GM21515 (cell line): ENCODE results near the gene LRRN2.
"Not testable (repeated sequence)": the region's sequence is repeated elsewhere in the genome, so short reads cannot be mapped to it uniquely, and the experiment has no call there.

Source experiments
- ATAC-seq: cut with Tn5 transposase; IDR thresholded peaks from one replicate; pipeline ENCODE4 v1.9.1; 2021; ENCODE audit not compliant: unreplicated experiment

Gene LRRN2

GRCh38 chr1:204692841-204693356 is 7.4 kb upstream of the LRRN2 start:
- no peak for ATAC-seq

DNA sequence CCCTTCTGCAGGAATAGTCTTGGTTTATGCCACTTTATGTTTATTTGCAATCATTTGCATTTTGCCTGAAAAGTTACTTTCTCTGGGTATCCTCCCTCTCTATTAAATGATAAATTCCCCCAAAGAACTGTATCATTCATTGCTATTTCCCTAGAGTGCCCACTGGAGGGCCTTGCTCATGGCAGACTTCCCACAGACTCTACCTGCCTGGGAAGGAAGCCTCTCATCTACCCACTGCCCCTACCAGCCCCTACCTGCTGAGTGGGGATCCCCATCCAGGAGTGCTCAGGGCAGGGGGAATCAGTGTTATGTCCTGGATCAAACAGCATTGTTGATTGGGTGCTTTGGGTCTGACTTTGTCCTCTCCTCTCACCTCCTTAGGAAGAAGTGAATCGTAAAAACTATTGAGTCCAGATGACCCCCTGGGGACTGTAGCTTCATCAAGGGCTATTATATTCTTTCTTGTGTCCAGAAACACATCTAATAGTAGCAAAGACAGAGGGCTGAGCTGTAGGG is 6.8 kb upstream of the LRRN2 start:
- no peak for ATAC-seq

GRCh38 chr1:204691328-204691730 is 5.8 kb upstream of the LRRN2 start:
- ATAC-seq: not testable (repeated sequence)

GRCh38 chr1:204688776-204689175 is 3.2 kb upstream of the LRRN2 start:
- ATAC-seq: no peak

DNA sequence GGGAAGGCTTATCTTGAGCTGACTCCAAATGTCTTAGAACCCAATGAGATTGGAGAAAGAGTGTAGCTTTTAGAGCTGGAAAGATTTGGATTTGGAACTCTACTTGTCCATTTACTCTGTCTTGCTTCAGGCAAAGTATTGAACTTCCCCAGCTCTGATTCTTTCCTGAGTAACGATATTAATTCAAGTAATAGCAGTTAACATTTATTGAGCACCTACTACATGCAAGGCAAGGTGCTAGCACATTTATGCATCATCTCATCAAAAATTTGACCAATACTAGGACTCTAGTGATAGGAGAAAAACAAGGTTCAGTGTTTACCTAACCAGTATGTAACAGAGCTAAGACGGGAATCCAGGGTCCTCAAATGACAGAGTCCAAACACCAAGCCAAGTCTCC is 2.5 kb upstream of the LRRN2 start:
- no peak for ATAC-seq

GRCh38 chr1:204684571-204685235 is 835 bp downstream of the LRRN2 start:
- no peak for ATAC-seq

- no peak for ATAC-seq
Observed at GRCh38 chr1:204684206-204684570, 1.4 kb downstream of the LRRN2 start.

GRCh38 chr1:204683284-204684205 is 2.0 kb downstream of the LRRN2 start:
- no peak for ATAC-seq

DNA sequence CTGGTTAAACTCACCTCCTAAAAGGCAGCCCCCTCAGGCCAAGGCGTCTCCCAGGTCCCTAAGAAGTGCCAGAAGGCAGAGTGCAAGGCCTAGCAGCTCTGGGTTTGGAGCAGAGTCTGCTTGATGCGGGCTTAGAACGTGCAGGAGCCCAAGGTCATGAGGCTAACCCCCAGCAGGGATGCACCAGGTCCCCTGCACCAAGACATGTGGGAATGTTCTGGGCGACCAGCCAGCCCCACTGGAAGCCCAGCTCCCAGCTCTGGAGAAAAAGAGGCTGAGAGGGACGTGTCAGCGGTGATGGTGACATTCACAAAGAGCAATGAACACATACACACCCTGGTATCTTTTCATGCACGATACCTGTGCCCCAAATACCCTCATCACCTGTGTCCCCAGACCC is 5.1 kb downstream of the LRRN2 start:
- no peak for ATAC-seq

GRCh38 chr1:204680051-204680450 is 5.5 kb downstream of the LRRN2 start:
- ATAC-seq: no peak

DNA sequence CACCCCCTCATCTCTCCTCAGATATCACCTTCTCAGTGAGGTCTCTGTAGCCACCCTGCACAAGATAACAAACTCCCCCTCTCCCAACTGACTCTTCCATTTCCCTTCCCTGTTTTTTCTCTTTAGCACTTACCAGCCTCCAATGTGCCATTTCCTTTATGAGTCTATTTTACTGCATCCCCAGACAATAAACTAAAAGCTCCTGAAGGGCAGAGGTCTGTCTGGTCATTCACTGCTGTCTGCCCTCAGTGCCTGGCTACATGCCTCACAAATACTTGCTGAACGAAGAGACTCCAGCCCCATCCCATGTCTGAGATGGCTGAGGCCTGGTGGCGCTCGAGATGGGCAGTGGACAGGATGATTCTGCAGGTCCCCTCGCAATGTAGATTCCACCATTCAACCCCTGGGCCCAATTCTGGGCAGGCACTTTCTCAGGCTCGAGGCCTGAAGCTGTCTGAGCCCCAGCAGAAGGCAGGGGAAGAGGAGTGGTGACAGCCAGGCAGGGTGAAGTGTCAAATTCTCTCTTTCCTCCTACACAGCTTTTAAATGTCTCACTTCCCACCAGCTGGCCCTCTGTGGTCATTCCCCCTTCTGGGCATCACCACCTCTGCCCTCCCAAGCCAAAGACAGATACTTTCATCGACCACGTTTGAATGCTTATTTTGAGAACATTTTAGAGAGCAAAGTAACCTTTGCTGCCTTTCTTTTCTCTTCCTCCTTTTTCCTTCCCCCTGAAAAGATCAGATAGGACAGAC is 6.6 kb downstream of the LRRN2 start:
- no peak for ATAC-seq

DNA sequence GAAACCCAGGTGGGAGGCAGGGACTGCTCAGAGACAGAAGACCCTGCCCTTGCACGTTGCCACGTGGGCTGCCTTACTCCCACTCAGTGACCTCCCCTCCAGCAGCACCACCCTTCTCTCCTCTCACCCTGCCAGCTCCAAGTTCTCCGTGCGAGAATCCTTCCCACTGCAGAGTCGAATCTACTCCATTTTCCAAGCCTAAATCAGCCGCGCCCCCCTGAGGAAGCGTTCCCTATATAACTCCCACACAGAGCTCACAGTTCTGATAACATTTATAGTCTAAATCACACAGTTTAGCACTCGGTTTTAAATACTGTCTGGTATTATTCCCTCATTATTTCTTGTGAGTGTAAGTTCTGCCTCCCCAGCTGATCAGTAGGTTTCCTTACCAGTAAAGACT is 7.7 kb downstream of the LRRN2 start:
- no peak for ATAC-seq

GRCh38 chr1:204676043-204676442 is 9.5 kb downstream of the LRRN2 start:
- ATAC-seq: no peak

- ATAC-seq: no peak
Observed at GRCh38 chr1:204673909-204674649, 11.5 kb downstream of the LRRN2 start.

- ATAC-seq: no peak
Observed at GRCh38 chr1:204673209-204673608, 12.3 kb downstream of the LRRN2 start.

GRCh38 chr1:204672482-204673121 is 12.9 kb downstream of the LRRN2 start:
- no peak for ATAC-seq

DNA sequence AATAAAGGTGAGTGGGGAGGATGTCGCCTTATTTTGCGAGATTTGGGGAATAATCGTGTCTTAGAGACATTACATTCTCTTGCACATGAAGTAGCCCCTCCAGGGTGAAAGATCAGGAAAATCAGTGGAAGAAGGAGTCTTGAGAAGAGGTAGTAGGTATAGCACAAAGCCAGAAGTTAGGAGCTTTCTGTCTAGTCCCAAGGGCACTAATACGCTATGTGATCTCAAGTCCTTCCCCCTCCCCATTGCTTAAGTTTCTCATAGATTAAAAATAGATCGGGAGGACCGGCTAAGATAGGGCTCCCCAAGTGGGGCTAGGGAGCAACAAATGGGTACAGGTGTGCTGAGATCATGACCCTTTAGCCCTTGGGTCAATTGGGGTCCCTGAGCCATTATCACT is 13.5 kb downstream of the LRRN2 start:
- ATAC-seq: no peak

DNA sequence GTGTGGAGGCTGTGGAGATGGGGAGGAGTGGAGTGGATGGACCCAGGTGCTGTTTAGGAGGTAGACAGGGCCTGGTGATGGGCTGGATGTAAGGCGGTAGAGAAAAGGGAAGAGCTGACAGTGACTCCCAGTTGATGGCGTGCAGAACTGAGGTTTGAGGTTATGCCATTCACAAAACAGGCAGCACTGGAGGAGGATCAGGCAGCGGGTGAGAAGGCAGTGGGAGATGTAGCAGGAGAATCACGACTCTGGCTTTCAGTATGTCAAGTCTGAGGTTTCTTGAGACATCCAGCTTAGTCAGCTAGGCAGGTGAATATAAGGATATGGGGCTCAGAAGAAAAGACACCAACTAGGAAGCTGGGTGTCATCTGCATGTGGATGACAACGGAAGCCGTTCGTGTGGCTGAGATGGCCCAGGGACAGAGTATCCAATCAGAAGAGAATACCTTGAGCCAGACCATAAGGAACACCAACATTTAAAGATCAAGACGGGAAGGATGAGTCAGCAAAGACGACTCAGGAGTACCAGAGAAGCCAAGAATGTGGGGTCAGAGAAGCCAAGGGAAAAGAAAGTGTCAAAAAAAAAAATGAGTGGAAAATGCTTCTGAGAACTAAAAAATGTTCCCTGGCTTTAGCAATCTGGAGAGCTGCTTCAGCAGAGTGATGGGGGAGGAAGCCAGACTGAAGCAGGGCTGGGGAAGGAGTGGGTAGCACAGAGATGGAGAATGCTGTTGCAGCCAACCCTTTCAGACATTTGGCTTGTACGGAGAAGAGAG is 15.2 kb downstream of the LRRN2 start:
- ATAC-seq: no peak

DNA sequence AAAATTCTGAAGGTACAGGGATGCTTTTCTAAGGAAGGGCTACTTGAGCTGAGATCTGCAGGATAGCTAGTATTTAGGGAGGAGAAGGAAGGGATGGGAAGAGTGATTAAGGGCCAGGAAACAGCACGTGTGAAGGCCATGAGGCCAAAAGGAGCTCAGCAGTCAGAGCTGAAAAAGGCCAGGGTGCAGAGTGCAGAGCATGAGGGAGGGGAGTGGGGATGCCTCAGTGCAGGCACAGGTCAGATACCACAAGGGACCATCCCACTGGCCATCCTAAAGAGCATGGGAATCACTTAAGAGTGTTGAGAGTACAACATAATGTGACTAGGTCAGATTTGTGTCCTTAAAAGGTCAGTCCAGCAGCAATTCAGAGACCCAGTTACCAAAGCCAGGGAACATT is 16.0 kb downstream of the LRRN2 start:
- no peak for ATAC-seq

DNA sequence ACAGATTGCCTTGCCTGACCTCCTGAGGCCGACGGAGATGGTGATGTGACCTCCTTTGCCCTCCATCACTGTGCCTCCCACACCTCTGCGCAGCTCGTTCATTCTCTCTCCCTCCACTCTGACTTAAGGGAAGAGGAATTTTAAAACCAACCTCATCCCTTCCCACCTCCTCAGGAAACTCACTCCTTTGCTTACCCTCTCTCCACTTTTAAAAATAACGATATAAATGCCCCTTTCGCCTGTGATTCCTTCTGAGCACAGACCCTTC is 21.2 kb downstream of the LRRN2 start:
- no peak for ATAC-seq
